GM10847 (cell line): ENCODE measurements around the gene ICAM2.

Experiments
- POLR2A ChIP-seq: IDR thresholded peaks from 2 replicates; pipeline ENCODE4 v1.6.1; 2011; ENCODE audit not compliant: insufficient read length; ENCODE audit errors: extremely low read depth

ICAM2 gene

GRCh38 chr17:64020056-64020766, at the start of gene ICAM2:
ICAM2 (minus strand) TSS chr17:64020633; CDS start chr17:64006691, 13,942 bp downstream.
- peak; percentile 47 for TF ChIP-seq POLR2A

- no peak for TF ChIP-seq POLR2A
These were observed 49.8 kb upstream of the ICAM2 start for GRCh38 chr17:64070213-64070612.

- no peak for TF ChIP-seq POLR2A
These were observed 48.7 kb upstream of the ICAM2 start for GRCh38 chr17:64069143-64069542.

- TF ChIP-seq POLR2A, result no peak
These were observed 47.2 kb upstream of the ICAM2 start for GRCh38 chr17:64067657-64068056.

GRCh38 chr17:64066716-64067115, 46.3 kb upstream of the ICAM2 start:
- TF ChIP-seq POLR2A, result no peak

GRCh38 chr17:64065161-64065560, 44.7 kb upstream of the ICAM2 start:
- TF ChIP-seq POLR2A, result no peak

- no peak for TF ChIP-seq POLR2A
These were observed 43.9 kb upstream of the ICAM2 start for GRCh38 chr17:64064331-64064730.

DNA sequence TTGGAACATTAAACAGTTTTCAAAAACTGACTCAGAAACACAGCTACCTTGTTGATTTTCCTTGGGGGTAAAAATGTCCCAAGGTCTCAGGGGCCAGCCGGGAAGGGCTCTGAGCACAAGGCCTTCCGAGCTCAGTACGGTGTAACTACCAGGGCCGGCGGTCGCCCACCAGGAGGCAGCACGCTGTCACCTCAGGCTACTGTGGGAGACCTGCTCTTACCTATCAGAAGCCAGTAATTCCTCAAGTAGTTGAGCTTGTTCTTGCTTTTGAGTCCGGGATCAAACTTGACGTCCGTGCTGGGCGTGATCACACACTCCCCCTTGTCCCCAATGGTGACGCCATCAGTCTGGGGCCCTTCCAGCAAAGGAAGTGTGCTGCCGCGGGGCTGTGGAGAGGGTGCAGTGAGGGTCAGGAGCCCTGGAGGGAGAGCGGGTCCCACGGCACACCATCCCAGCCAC, 43.4 kb upstream of the ICAM2 start:
- TF ChIP-seq POLR2A, result no peak

DNA sequence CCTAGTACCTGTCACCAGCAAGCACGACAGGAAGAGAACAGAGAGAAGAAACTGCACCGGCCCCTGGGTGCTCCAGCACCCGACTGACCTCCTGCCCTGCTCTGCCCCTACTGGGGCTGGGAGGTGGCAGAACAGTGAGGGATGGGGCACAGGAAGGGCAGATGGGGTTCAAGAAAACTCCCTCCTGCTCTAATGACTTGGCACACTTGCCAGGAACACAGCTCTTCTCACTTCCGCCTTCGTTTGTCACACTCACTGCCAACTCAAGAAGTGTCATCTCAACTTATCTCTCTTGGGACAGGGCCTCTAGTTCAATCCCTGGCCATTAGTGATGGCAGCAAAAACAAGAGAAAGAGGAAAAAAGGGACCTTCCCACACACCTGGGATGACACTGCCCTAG, 42.7 kb upstream of the ICAM2 start:
- TF ChIP-seq POLR2A, result no peak

- no peak for TF ChIP-seq POLR2A
These were observed 40.9 kb upstream of the ICAM2 start for GRCh38 chr17:64061178-64061898.

DNA sequence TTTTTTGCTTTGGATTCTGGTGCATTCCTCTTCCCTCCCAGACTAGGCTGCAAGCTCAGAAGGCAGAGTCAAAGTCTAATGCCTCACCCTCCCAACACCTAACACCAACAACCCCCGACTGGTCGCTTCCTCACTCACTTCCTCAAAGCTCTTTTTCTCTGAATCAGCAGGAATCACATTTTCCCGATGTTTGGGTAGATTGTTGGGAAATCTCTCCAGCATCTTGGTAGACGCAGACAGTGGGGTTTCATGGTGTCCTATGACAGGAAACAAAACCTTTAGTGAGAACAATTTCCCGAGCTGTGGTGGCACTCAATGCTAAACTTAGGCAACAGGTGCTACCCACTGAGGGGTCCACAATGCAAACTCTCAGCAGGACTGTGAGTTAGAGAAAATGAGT, 39.9 kb upstream of the ICAM2 start:
- no peak for TF ChIP-seq POLR2A

DNA sequence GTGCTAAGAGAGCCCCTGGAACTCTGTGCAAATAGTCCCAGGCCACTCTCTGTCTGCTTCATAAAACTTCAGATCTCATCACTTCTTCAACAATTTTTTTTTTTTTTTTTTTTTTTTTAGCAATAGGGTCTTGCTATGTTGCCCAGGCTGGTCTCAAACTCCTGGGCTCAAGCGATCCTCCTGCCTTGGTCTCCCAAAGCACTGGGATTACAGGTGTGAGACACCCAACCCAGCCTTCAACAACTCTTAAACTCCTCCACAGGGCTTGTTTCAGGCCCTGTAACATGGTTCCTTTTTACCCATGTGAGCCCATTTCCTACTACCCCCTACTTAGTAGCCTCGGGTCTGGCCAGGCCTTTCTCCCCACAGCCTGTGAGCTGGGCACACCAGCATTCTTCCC, 39.3 kb upstream of the ICAM2 start:
- TF ChIP-seq POLR2A, result no peak

DNA sequence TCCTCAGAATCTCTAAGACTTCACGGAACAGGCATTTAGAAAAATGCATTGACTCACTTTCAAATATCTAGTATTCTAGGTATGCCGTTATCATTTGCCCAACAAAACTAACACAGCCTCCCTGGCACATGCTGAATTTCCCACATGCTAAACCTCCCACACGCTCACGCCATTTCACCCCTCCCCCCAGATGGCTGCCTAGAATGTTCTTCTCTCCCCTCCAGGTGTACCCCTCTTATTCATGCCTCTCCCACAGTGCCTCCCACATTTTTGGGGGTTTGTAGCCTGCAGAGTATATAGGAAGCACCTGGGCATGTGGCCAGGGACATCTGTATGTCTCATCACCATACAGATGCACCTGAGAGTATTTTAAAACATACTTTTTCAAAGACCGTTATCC, 38.2 kb upstream of the ICAM2 start:
- TF ChIP-seq POLR2A, result no peak

DNA sequence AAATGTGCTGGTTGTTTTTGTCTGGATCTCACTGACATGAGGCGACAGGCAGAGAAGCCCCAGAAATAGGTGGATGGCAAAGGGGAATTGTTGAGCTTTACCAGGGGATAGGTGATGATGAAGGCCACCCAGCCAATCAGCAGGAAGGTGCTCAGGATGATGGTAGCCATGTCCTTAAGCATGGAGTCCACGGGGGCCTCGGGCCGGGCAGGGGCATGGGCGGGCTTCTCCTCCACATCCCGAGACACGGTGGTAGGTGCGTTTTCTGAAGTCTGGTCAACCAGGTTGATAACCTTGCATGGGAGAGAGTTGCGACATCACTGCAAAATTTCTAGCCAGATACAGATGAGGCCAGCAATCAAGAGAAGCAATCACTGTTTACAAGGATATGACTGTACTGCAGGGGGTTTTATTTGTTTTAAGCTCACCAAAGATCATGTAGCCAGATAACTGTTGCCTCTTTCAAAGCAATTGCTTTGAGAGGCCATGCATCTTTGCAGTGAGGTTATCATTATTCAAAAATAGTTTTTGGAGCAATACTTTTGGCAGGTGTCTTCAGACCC, 37.3 kb upstream of the ICAM2 start:
- no peak for TF ChIP-seq POLR2A

- TF ChIP-seq POLR2A, result no peak
These were observed 36.0 kb upstream of the ICAM2 start for GRCh38 chr17:64056269-64057005.
